ELF-1 (cell line): Measurements from ENCODE around the gene RAD51D.
"Not testable (repeated sequence)": the region's sequence is repeated elsewhere in the genome, so short reads cannot be mapped to it uniquely, and the experiment has no call there.

ENCODE experiments used
- DNase-seq: peaks from one replicate; pipeline ENCODE4 v3.0.0-alpha.2; 2016; ENCODE audit warnings: low read depth, low spot score

RAD51D gene

GRCh38 chr17:35119370-35120165 is at the start of gene RAD51D:
Gene RAD51D (minus strand): TSS chr17:35119860. CDS start chr17:35119613, 247 bp downstream.
- peak; percentile 94 for DNase-seq

- no peak for DNase-seq
Measured at GRCh38 chr17:35167666-35168065, 48.0 kb upstream of the RAD51D start.

GRCh38 chr17:35167046-35167445 is 47.4 kb upstream of the RAD51D start:
- DNase-seq: no peak

GRCh38 chr17:35166526-35166925 is 46.9 kb upstream of the RAD51D start:
- no peak for DNase-seq

GRCh38 chr17:35164716-35165115 is 45.1 kb upstream of the RAD51D start:
- DNase-seq: no peak

GRCh38 chr17:35163886-35164285 is 44.2 kb upstream of the RAD51D start:
- DNase-seq: no peak

GRCh38 chr17:35162755-35163154 is 43.1 kb upstream of the RAD51D start:
- no peak for DNase-seq

GRCh38 chr17:35161281-35161761 is 41.7 kb upstream of the RAD51D start:
- no peak for DNase-seq

- DNase-seq: no peak
Measured at GRCh38 chr17:35160354-35161201, 40.9 kb upstream of the RAD51D start.

GRCh38 chr17:35159940-35160339 is 40.3 kb upstream of the RAD51D start:
- no peak for DNase-seq

- DNase-seq: no peak
Measured at GRCh38 chr17:35155246-35155645, 35.6 kb upstream of the RAD51D start.

GRCh38 chr17:35154196-35155165 is 34.8 kb upstream of the RAD51D start:
- no peak for DNase-seq

GRCh38 chr17:35152421-35153140 is 32.9 kb upstream of the RAD51D start:
- DNase-seq: no peak

- not testable (repeated sequence) for DNase-seq
Measured at GRCh38 chr17:35151080-35151479, 31.4 kb upstream of the RAD51D start.

GRCh38 chr17:35149941-35150340 is 30.3 kb upstream of the RAD51D start:
- no peak for DNase-seq

- peak; percentile 23 for DNase-seq
Measured at GRCh38 chr17:35148144-35148543, 28.5 kb upstream of the RAD51D start.

GRCh38 chr17:35147375-35147905 is 27.8 kb upstream of the RAD51D start, which contains the start of gene UNC45B:
Gene UNC45B (plus strand): TSS chr17:35147817. CDS start chr17:35148264, 447 bp downstream.
- no peak for DNase-seq

GRCh38 chr17:35146214-35146833 is 26.7 kb upstream of the RAD51D start:
- DNase-seq: no peak

GRCh38 chr17:35144840-35145239 is 25.2 kb upstream of the RAD51D start:
- no peak for DNase-seq

GRCh38 chr17:35142467-35142796 is 22.8 kb upstream of the RAD51D start:
- no peak for DNase-seq
